ENCODE data around the gene SLIT1.

SLIT1 gene

DNA sequence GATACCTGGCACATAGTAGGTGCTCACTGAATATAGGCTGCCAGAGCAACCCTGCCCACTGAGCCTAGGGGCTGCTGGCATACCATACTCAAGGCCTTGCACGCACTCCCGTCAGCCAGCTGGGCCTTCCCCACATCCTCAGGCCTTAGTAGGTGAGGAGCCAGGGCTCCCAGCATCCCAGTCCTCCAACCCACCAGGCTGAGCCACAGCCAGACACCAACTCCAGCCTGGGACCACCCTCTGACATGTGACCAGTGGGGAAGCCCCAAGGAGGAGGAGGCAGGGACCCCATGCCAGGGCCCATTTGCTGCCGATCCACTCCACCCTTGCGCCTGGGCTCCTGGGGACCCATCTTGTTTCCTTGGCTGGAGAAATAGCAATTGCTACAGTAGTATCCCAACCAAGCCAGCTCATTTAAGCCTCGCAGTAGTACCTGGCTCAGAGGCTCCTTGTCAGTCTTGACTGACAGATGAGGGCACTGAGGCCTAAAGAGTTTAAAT is 11.4 kb downstream of the SLIT1 start:
- H3K27ac ChIP-seq (ENCODE audit: low read depth, low read length, poor library complexity, severe bottlenecking), result no peak overlapping the region
- H3K4me2 ChIP-seq (ENCODE audit: low read length), result no peak overlapping the region
- no peaks in the 10 kb centered on the region for H3K9me3 ChIP-seq (ENCODE audit: low read length)
- TF ChIP-seq, protein P1, sequence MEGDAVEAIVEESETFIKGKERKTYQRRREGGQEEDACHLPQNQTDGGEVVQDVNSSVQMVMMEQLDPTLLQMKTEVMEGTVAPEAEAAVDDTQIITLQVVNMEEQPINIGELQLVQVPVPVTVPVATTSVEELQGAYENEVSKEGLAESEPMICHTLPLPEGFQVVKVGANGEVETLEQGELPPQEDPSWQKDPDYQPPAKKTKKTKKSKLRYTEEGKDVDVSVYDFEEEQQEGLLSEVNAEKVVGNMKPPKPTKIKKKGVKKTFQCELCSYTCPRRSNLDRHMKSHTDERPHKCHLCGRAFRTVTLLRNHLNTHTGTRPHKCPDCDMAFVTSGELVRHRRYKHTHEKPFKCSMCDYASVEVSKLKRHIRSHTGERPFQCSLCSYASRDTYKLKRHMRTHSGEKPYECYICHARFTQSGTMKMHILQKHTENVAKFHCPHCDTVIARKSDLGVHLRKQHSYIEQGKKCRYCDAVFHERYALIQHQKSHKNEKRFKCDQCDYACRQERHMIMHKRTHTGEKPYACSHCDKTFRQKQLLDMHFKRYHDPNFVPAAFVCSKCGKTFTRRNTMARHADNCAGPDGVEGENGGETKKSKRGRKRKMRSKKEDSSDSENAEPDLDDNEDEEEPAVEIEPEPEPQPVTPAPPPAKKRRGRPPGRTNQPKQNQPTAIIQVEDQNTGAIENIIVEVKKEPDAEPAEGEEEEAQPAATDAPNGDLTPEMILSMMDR (IDR thresholded peaks at IDR 0.05; ENCODE audit: low read length), result no peak
- TF ChIP-seq EZH2 (IDR thresholded peaks at IDR 0.05; ENCODE audit: borderline replicate concordance, low read length), result no peak
- H3F3A ChIP-seq (ENCODE audit: insufficient read depth, low read length), result no peaks in the 10 kb centered on the region
- H2AFZ ChIP-seq (ENCODE audit: low read length), result no peak overlapping the region
- no peaks in the 10 kb centered on the region for H3K27me3 ChIP-seq (ENCODE audit: insufficient read depth, low read length)
- H3K4me1 ChIP-seq (ENCODE audit: insufficient read depth, low read length, severe bottlenecking), result peaks cover 15% of the 10 kb centered on the region
- no peaks in the 10 kb centered on the region for H4K20me1 ChIP-seq (ENCODE audit: insufficient read depth, low read length)
- no peaks in the 10 kb centered on the region for H3K36me3 ChIP-seq (ENCODE audit: insufficient read depth, low read length)
- H3K9ac ChIP-seq (ENCODE audit: low read length), result no peak overlapping the region
- no peak overlapping the region for H3K4me3 ChIP-seq (ENCODE audit: low read depth, low read length, poor library complexity, severe bottlenecking)
- H3K79me2 ChIP-seq (ENCODE audit: insufficient read depth, low read length), result 0 out of 2 replicates have a peak, but pooled peaks cover 8% of the 10 kb centered on the region
- H3K9me2 ChIP-seq (ENCODE audit: low read depth, low read length), result no peaks in the 10 kb centered on the region

DNA sequence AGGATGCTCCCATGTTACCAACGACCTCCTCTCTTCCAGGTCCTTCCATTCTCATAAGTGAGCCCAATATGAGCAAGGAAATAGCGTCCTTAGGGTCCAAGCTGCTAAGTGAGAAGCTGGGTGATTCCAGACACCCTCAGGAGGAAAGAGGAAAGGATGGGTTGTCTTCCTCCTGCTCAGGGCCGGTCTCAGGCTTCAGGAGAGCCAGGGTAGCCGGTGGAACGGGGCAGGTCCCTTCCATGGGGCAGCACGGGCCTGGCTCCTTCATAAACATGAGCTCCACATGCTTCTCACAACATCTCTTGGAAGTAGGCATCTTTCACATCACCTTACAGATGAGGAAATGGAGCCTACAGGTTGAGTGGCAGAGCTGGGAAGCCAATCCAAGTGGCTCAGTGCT is 12.7 kb downstream of the SLIT1 start:
- Histone ChIP-seq H3K36me3 (ENCODE audit: insufficient read depth, low read length) (no peaks in the 10 kb centered on the region), H4K20me1 (ENCODE audit: insufficient read depth, low read length) (no peaks in the 10 kb centered on the region), H3K27me3 (ENCODE audit: insufficient read depth, low read length) (no peaks in the 10 kb centered on the region), H3K9me3 (ENCODE audit: low read length) (no peaks in the 10 kb centered on the region), H3K27ac (ENCODE audit: low read depth, low read length, poor library complexity, severe bottlenecking) (no peak overlapping the region), H3K4me3 (ENCODE audit: low read depth, low read length, poor library complexity, severe bottlenecking) (no peak overlapping the region), H3K9me2 (ENCODE audit: low read depth, low read length) (no peaks in the 10 kb centered on the region), H3K79me2 (ENCODE audit: insufficient read depth, low read length) (0 out of 2 replicates have a peak, but pooled peaks cover 1% of the 10 kb centered on the region), H3K4me1 (ENCODE audit: insufficient read depth, low read length, severe bottlenecking) (peaks cover 15% of the 10 kb centered on the region), H3F3A (ENCODE audit: insufficient read depth, low read length) (no peaks in the 10 kb centered on the region), H3K4me2 (ENCODE audit: low read length) (no peak overlapping the region), H2AFZ (ENCODE audit: low read length) (no peak overlapping the region), H3K9ac (ENCODE audit: low read length) (no peak overlapping the region)
- TF ChIP-seq, protein P1 (IDR thresholded peaks at IDR 0.05; ENCODE audit: low read length), result no peak
- TF ChIP-seq EZH2 (IDR thresholded peaks at IDR 0.05; ENCODE audit: borderline replicate concordance, low read length), result no peak

DNA sequence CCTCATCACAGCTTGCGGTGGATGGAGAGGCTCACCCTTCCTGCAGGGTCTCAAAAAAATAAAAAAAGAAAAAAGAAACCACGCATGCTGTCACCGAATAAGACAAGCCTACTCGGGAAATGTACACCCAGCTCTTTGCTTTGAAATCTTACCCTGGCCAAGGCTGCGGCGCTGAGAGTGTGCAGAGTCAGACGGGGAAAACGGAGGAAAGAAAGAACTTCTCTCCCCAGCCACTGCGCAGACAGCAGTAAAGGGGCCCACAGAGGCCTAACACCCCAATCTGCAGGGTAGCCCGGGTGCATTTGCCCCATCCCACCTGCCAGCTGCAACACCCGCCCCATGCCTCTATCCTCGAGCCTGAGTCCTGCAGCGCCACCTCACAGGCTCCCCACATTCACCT is 14.8 kb downstream of the SLIT1 start:
- Histone ChIP-seq H3K27ac (ENCODE audit: low read depth, low read length, poor library complexity, severe bottlenecking) (no peak overlapping the region), H3K4me2 (ENCODE audit: low read length) (no peak overlapping the region)

More for the DNA sequence above, 14.8 kb downstream of the SLIT1 start:
- peaks cover 6% of the 10 kb centered on the region for H3K4me1 ChIP-seq (ENCODE audit: insufficient read depth, low read length, severe bottlenecking)
- H3K79me2 ChIP-seq (ENCODE audit: insufficient read depth, low read length), result no peaks in the 10 kb centered on the region
- no peaks in the 10 kb centered on the region for H3K9me3 ChIP-seq (ENCODE audit: low read length)
- no peaks in the 10 kb centered on the region for H4K20me1 ChIP-seq (ENCODE audit: insufficient read depth, low read length)
- TF ChIP-seq, protein P1 (IDR thresholded peaks at IDR 0.05; ENCODE audit: low read length), result no peak
- no peak for TF ChIP-seq EZH2 (IDR thresholded peaks at IDR 0.05; ENCODE audit: borderline replicate concordance, low read length)
- no peak overlapping the region for H2AFZ ChIP-seq (ENCODE audit: low read length)
- H3K9ac ChIP-seq (ENCODE audit: low read length), result no peak overlapping the region
- no peaks in the 10 kb centered on the region for H3F3A ChIP-seq (ENCODE audit: insufficient read depth, low read length)
- H3K9me2 ChIP-seq (ENCODE audit: low read depth, low read length), result no peaks in the 10 kb centered on the region
- no peaks in the 10 kb centered on the region for H3K36me3 ChIP-seq (ENCODE audit: insufficient read depth, low read length)
- no peak overlapping the region for H3K4me3 ChIP-seq (ENCODE audit: low read depth, low read length, poor library complexity, severe bottlenecking)
- no peaks in the 10 kb centered on the region for H3K27me3 ChIP-seq (ENCODE audit: insufficient read depth, low read length)
